Stimulated activated CD4-positive, alpha-beta T cell treated with anti-CD3 and anti-CD28 coated beads, TNF-alpha, amount 100 ng/mL, for 4 hours (primary cell): Measurements from ENCODE around the gene UTP11.
A peak's percentile ranks its signal among the peaks of the same experiment; 100 is the strongest.
"Not testable (repeated sequence)": the region's sequence is repeated elsewhere in the genome, so short reads cannot be mapped to it uniquely, and the experiment has no call there.

Experiments used
- DNase-seq, 3 experiments: peaks; one replicate each; pipeline ENCODE4 v3.0.0-alpha.2; 2020; ENCODE audit warnings: low read depth in 3 of 3

Gene UTP11, protein sequence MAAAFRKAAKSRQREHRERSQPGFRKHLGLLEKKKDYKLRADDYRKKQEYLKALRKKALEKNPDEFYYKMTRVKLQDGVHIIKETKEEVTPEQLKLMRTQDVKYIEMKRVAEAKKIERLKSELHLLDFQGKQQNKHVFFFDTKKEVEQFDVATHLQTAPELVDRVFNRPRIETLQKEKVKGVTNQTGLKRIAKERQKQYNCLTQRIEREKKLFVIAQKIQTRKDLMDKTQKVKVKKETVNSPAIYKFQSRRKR

DNA sequence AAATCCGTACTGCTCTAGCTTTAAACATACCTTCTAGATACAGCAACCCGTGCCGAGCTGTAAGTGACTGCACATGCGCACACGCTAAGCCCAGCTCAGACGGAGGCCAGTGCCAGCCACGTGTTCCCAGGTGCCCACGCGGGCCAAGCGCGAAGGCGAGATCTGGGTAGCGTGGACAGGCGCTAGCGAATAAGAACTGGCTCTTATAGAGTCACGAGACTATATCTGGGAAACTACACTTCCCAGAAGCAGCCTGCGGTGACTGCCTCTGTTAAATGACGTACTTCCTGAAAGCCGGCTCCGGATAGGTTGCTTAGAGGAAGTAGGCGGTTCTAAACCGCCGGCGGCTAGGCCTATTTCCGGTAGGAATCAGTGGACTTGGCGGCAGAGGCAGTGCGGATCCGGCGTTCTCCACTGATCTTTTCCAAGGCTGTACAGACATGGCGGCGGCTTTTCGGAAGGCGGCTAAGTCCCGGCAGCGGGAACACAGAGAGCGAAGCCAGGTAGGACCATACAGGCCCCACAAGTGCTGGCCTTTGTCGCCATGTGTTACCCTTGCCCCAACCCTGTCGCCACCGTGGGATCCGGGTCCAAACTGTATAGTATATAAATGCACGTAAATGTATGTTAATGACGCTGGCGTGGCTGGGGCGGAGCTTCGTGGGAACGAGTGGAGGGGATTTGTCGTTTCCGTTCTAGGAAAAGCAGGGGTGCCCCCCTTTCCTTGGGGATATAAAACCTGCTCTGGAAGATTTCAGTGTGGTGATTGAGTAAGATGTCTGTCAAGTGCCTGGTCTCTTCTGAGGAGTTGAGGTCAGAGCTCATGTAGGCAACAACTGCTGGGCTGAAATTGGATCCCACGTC, at the start of gene UTP11:
Gene UTP11, plus strand, starts transcription at position 372 of the 864 bp plus-strand sequence. Its CDS starts 69 bp downstream, at position 441.
- DNase-seq = peak; percentile 65 to 82 (median 77)

DNA sequence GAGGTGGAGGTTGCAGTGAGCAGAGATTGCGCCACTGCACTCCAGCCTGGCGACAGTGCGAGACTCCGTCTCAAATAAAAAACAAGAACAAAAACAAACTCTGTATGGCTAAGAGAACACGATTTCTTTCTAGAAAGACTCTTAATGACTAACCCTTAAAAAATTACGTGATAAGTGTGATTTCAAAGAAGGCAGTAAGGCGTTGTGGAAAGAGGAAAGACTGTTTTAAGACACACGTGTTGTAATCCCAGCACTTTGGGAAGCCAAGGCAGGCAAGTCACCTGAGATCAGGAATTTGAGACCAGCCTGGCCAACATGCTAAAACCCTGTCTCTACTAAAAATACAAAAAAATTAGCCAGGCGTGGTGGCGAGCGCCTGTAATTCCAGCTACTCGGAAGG, 48.4 kb upstream of the UTP11 start:
- not testable (repeated sequence) for DNase-seq

DNA sequence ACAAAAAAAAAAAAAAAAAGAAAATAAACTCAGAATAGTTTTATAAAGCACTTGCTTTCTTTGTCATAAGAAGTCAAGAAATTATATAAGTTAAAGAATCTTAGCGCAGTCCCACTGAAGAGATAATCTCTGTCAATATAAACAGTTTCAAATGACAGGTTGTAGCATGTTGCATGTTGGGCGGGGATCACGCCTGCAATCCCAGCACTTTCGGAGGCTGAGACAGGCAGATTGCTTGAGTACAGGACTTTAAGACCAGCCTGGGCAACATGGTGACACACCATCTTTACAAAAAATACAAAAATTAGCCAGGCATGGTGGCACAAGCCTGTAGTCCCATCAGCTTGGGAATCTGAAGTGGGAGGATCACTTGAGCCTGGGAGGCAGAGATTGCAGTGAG, 47.2 kb upstream of the UTP11 start:
- no peak for DNase-seq

DNA sequence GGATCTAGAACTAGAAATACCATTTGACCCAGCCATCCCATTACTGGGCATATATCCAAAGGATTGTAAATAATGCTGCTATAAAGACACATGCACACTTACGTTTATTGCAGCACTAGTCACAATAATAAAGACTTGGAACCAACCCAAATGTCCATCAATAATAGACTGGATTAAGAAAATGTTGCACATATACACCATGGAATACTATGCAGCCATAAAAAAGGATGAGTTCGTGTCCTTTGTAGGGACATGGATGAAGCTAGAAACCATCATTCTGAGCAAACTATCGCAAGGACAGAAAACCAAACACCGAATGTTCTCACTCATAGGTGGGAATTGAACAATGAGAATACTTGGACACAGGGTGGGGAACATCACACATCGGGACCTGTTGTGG, 38.9 kb upstream of the UTP11 start:
- not testable (repeated sequence) for DNase-seq

DNA sequence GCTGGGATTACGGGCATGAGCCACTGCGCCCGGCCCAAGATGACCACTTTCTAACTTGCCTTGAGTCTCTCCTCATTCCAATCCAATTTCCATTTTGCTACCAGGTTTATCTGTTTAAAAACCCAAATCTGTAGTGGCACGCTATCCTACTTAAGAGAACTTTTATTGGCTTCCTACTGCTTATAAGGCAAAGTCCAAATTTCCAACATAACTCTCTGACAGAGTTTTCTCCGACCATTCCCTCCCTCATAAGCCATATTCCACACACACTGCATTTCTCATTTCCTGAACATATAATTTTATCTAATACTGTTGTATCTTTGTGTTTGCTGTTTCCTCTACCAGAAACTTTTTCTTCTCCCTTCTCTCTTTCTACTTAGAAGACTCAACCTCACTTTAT, 38.0 kb upstream of the UTP11 start:
- DNase-seq = no peak

DNA sequence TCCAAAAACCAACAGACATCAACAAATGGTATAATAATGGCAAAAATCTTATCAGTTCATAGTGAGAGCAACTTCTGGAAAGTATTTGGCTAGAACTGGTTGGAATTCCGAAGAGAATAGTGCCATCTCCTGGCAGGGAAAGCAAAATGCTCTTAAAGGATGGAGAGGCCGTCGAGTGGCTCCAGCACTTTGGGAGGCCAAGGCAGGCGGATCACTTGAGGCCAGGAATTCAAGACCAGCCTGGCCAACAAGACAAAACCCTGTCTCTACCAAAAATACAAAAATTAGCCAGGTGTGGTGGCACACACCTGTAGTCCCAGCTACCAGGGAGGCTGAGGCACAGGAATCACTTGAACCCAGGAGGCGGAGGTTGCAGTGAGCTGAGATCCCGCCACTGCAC, 37.5 kb upstream of the UTP11 start:
- DNase-seq = not testable (repeated sequence)

DNA sequence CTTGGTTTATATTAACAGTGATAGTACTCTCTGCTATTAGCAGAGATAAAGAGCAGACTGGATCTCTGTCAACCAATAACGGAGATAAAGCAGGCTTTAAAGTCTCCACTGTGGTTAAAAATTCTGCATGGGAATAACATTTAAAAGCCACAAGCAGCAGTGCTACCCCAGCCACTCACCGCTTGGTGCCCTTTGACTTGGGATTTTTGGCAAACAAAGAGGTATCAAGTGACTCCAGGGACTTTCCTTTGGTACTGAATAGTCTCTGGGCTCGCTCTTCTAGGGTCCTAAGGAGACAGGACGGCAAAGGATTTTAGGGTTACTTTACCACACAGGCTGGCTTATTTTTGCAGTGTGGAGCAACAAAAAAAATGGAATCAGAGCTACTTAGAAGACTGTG, 34.0 kb upstream of the UTP11 start:
- DNase-seq = no peak

DNA sequence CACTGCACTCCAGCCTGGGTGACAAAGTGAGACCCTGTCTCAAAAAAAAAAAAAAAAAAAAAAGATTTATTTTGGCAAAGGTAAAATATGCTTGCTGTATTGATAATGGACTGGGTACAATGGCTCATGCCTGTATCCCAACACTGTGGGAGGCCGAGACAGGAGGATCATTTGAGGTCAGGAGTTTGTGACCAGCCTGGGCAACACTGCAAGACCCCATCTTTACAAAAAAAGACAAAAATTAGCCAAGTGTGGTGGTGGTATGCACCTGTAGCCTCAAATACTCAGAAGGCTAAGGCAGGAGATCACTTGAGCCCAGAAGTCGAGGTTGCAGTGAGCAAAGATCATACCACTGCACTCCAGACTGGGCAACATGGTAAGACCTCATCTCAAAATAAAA, 29.0 kb upstream of the UTP11 start:
- no peak for DNase-seq

DNA sequence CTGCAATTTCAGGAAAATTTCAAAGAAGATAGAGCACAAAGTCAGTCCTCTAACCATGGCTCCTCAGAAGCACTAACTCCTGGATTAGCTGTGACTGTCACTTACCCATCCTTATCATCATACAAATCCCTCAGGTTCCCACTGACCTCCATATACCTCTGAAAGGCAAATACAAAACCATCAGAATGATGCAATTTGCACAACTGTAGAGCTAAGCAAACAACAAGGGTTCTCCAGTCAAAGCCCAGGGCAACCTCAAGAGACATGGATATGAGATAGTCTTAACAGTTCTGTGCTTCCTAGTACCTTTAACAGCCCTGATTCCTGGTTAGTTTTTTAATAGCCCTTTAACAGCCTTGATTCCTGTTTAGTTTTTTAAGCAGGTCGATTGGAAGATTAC, 24.9 kb upstream of the UTP11 start:
- DNase-seq = no peak

DNA sequence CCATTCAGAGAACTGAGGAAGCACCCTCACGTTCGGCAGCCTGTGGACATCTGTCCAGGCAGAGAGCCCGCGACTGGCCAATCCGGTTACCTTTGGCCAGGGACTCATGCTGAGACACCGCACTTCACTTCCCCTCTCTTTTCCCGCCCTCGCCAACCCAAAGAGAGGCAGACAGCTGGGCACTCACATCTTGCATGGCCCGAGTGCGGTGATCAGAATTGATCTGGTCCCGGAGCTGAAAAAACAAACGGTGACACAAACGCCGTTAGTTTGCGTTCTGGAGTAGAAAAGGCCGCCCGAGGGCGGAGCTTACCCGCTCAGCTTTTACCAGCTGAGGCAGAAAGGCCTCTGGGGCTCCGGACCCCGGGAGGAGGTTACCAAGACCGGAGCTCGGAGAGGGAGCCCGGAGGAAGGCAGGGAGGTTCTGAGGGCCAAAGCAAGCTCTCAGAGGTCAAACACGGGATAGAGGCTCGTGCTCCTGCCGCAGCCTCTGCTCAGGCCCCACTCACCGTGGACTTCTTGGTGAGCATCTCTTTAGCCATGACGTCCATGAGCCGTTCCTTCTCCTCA, 23.1 kb upstream of the UTP11 start:
- no peak for DNase-seq

DNA sequence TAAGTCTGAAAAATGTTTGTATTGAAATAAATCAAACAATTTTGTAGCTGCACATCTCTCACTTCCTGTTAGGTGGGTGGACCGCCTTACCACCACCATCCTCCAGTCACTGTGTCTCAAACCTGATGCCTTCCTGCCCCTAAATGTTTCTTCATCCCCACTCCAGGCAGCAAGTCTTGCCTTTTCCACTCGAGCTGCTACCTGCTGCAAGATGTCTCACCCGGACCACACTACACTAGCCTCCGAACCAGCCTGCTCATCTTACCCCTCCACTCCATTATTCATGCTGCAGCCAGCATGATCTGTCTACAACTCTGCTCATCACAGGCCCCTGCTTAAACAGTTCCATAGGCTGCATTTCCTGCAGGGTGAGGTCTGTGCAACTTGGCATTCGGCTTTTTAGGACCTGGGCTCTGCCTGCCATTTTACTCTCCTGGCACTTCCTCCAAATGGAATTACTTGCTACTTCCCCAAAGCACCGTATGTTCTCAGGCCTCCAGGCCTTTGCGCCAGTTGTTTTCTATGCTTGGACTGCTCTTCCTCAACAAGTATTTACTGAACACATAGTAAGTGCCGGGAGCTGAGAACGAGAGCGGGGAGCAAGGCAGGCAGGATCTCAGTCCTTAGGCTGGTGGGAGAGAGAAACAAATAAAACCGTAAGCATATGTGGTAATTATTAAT, 17.5 kb upstream of the UTP11 start:
- DNase-seq = no peak

DNA sequence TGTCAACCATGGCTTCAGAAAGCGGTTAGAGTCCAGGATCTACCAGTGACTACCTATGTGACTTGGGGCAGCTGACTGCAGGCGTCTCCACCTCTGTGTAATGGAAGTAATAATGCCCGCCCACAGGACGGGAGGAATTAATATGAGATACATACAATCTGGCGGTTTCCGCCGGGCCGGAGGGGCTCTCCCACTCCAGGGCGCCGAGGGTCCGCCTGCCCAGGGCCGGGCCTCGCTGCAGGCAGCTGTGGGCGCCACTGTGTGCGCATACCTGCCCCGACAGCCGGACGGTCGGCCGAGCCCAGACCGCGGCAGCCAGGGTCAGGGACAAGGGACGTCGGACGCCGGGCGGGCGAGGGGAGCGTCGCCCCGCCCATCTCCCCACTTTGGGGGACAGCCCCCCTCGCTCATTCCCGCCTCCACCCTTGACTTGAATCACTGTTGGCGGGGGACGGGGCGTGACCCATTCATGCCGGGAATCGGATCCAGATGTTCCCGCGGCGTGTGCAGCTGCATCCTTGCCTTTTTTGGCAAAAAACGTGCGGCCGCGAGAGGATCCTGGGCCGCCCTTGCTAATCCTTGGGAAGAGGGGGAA, 16.7 kb upstream of the UTP11 start:
- DNase-seq = no peak

DNA sequence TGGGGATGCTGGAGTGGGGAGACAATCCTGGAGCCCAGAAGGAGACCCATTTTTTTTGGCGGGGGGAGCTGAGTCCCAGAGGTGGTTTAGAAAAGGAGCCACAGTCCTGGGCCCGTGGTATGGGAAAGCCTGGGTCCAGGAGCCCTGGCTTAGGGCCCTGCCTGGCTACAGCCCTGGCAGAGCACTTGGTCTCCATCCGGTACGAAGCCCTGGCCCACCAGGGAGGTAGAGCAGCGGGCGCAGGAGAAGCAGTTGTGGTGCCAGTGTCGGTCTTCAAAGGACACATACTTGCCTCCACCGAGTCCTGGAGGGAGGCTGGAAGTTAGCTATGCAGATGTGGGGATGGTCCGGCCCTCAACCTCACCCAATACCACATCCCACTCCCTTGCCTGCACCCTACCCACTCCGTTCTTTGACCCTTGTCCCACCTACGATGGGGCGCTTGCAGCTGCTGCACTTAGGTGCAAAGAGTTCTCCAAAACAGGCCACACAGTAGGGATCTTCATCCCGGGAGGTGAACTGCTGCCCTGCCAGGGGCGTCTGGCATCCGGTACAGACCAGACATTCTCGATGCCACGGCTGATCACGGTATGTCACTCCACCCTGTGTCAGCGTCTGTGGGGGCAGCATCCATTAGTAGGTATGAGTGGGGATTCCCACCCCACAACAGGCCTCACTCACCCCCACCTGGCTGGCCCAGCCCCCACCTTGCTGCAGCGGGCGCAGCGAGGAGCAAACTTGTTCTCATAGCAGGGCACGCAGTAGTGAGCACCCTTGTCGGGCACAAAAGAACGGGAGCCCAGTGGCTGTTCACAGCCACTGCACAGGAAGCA, 15.1 kb upstream of the UTP11 start:
- no peak for DNase-seq

DNA sequence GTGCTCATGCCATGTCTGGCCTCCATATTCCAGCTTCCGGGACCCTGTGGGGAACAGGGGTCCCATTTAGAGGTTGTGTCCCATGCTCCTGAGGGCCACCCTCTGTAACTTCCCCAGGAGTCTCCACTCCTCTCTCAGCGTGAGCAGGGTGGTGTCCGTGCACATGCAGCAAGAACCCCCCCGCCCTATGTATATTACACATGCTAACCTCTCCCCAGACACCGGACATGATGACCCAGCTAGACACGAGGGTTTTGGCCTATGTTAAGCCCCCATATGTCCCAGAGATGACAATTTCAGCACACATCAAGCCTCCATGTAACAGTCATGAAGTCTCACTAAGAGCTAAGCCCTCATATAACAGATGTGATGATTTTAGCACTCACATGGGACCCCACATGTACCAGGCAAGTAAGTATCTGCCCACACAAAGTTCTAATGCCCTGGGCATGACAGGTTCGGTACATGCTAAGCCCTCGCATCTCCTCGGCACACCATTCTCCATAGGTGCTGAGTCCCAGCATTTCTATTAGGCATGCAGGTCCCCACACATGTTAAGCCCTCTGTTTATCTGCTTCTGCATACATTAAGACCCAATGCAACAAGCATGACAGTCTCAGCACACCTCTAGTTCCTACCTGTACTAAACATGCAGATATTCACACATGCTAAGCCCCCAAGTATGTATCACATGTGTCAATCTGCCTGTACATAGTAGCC, 14.3 kb upstream of the UTP11 start:
- no peak for DNase-seq

DNA sequence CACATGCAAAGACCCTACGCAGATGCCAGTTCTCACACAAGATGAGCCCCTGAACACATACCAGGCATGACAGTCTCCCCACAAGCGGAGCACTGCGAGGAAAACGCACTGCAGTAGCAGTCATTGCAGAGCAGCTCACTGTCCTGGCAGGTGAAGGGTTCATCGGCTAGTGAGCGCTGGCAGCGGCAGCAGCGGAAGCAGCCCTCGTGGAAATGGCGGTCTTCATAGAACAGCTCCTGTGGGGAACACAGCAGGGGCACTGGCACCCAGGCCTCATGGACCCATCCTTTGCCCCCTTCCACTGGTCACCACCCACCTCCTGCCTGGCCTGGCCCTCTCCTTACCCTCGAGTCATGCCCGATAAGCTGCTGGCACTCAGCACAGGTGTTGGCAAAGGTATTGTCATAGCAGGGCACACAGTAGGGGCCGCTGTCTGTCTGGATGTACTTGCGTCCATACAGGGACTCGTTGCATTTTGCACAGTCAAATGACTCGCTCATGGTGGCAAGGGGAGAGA, 13.6 kb upstream of the UTP11 start:
- no peak for DNase-seq

DNA sequence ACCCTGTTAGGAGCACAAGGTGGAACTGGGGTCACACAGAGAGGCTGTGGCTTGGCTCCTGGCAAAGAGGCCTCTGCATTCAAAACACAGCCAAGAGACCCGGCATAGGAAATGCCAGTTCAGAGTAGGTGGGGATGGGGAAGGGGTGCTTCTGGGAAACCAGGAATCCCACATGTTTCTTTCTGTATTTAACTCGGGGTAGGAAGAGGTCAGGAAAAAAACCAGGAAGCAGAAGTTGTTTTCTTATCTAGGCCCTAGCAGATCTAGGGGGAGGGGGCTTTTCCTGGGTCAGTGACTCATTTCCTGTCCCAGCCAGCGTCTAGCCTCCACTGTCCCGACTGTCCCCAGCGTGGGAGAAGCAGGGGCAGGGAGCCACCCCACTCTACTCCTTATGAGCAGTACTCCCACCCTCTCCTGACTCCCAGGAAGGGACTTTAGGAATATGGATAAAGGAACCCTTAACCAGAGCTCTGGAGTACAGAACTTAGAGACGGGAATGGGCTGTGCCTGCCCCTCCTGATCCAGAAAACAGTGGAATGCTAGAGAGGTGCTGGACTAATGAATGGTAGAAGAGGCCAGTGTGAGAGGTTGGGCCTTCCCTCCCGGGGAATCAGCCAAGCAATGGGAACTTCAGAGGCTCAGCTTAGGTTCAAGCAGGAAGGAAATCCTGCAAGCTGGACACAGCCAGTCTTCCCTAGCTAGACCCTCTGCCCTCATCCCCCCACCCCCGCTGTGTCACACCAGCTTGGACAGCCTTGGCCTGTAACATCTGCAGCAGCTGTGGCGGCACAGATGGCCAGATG, 12.9 kb upstream of the UTP11 start:
- DNase-seq = no peak

DNA sequence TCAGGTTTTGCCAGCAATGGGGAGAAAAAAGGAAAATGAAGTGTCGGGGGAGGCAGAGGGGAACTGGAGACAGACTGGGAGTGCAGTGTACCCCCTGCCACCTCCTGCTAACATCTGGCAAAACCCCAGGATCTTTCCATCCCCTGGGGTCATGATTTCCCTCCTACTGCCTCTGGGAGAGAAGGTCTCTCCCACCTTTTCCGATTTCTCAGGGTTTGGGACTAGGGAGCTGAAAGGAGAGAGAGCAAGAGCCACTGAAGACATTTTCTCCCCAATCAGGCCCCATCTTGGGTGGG, 12.4 kb upstream of the UTP11 start:
- no peak for DNase-seq

DNA sequence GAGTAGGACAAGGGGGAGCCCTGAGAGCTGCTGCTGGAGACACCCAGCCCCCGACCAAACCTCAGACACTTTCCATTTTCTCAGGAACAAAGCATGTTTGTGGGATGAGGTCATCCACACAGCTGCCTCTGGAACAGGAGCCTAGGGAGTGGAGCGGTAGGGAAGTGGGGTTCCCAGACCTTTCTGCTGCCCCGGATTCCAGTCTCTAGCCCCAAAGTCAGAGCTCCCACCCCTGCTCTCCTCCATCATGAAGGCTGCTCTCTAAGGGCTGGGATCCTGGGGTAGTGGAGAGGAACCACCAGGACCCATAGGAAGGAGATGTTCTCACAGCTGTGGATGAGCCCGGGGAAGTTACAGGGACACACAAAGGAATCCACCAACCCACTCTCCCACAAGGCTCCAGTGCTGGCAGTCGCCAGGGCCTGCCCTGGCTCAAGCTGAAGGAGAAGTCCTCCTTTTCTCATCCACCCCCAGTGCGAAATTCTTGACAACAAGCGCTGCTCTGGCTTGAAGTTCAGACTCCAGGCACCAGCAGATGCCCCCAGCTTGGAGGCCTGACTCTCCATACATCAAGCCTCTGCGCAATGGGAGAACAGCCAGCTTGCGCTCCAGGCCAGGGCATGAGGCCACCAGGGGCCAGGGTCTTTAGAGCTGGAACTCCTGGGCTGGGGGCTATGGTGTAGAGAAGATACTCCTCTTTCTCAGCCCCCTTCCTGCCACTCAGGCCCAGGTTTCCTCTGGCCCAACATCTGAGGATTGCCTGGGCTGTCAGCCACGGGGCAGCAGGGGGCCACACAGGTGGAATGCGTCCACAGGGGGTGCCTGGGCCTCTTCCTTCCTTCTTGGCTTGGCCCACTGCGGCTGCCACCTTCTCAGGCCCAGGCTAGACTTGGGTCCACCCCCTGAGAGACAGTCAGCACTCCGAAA, 11.7 kb upstream of the UTP11 start:
- no peak for DNase-seq
